HG02571 (cell line): ENCODE data around the gene POR.
A peak's percentile ranks its signal among the peaks of the same experiment; 100 is the strongest.
"Not testable (repeated sequence)": the region's sequence is repeated elsewhere in the genome, so short reads cannot be mapped to it uniquely, and the experiment has no call there.

ENCODE experiments used
- ATAC-seq: cut with Tn5 transposase; IDR thresholded peaks from one replicate; pipeline ENCODE4 v1.9.1; 2021; ENCODE audit warnings: mild to moderate bottlenecking, moderate library complexity; ENCODE audit not compliant: unreplicated experiment

POR gene

DNA sequence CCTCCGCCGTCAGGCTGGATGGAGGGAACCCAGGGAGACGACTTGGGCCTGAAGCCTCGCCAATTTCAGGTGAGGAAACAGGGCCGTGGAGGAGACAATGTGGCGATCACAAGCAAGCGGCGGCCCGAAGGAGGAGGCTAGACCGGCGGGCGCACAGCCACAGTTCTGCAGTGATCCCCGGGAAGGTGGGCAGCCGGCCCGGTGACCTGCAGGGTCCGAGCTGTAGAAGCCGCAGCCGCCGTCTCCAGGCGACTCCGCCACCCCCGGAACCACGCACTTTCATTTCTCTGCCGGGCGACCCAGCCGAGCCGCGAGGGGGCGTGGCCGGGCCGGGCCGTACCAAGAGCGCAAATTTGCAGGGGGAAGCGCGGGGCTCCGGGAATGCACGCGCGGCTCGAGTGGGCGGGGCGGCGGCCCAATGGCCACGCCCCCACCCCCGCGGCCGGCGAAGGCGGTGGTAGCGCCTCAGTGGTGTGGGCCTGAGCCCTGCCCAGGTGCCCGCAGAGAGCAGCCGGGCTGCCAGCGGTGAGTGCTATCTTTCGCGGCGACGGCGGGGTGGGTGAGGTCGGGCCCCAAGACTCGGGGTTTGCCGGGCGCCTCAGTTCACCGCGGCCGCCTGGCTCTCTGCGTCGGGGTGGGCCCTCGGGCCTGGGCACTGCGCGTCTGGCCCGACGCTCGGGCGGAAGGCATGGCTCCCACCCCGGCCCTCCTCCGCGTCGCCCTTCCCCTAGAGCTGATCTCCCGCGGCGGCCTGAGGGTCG, at the start of gene POR:
POR (plus strand) TSS at position 501 of the 761 bp plus-strand sequence. CDS start 38,847 bp downstream, outside the sequence.
- ATAC-seq = peak; percentile 86

DNA sequence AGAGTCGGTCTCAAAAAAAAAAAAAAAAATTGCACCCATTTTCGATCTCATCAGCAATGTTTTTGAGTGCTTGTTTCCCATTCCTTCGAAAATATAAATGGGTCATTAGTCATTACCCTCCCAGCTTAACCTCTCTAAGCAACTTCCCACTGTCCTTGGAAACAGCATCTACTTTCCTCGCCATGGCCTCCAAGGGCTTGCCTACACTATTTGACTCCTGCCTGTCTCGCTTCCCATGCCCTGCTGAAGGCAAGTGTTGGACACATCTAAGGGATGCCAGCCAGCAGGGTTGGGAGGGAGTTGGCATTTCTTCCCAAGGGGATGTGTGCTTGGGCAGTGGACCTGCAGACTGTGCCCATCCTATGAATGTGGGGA, 48.9 kb upstream of the POR start:
- ATAC-seq = no peak

- peak; percentile 61 for ATAC-seq
Measured at GRCh38 chr7:75866489-75867389, 48.2 kb upstream of the POR start.

GRCh38 chr7:75867390-75867717, 47.6 kb upstream of the POR start:
- ATAC-seq = no peak

GRCh38 chr7:75868153-75868552, 46.8 kb upstream of the POR start:
- no peak for ATAC-seq

DNA sequence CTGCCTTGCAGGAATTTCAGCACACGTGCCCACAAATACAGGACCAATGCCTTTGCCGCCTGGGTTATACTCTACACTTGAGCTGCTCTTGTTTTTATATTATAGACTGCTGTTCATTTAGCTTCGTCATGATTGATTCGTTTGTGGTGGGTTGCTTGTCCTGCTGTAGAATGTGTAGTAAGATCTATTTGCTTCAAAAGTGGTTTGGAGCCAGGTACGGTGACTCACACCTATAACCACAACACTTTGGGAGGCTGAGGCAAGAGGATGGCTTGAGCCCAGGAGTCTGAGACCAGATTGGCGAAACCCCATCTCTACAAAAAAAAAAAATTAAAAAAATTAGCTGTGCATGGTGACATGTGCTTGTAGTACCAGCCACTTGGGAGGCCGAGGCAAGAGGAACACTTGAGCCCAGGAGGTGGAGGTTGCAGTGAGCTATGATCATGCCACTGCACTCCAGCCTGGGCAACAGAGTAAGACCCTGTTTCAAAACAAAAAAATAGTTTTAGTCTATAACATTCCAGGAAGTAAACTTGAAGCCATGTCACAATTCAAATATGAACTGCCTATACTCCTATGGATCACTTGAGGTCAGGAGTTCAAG, 45.1 kb upstream of the POR start:
- no peak for ATAC-seq

DNA sequence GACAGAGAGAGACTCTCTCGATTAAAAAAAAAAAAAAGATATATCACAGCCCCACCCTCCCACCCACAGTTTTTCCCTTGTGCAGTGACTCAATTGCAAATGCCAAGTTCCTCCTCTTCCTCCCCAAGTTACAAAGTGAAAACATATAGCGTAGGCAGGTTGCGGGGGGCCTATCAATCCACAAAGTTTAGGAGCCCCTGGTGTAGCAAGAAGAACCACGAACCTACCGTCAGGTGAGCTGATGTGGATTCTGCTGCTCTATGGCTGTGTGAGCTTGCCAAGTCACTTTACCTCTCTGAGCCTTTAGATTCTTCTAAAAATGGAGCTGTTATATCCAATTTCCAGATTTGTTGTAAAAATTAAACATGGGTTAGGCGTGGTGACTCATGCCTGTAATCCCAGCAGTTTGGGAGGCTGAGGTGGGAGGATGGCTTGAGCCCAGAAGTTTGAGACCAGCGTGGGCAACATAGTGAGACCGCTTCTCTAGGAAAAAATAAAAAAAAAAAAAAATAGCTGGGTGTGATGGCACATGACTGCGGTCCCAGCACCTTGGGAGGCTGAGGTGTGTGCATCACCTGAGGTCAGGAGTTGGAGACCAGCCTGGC, 44.3 kb upstream of the POR start:
- no peak for ATAC-seq

GRCh38 chr7:75872073-75872782, 42.7 kb upstream of the POR start:
- ATAC-seq = no peak

- not testable (repeated sequence) for ATAC-seq
Measured at GRCh38 chr7:75874180-75874579, 40.8 kb upstream of the POR start.

DNA sequence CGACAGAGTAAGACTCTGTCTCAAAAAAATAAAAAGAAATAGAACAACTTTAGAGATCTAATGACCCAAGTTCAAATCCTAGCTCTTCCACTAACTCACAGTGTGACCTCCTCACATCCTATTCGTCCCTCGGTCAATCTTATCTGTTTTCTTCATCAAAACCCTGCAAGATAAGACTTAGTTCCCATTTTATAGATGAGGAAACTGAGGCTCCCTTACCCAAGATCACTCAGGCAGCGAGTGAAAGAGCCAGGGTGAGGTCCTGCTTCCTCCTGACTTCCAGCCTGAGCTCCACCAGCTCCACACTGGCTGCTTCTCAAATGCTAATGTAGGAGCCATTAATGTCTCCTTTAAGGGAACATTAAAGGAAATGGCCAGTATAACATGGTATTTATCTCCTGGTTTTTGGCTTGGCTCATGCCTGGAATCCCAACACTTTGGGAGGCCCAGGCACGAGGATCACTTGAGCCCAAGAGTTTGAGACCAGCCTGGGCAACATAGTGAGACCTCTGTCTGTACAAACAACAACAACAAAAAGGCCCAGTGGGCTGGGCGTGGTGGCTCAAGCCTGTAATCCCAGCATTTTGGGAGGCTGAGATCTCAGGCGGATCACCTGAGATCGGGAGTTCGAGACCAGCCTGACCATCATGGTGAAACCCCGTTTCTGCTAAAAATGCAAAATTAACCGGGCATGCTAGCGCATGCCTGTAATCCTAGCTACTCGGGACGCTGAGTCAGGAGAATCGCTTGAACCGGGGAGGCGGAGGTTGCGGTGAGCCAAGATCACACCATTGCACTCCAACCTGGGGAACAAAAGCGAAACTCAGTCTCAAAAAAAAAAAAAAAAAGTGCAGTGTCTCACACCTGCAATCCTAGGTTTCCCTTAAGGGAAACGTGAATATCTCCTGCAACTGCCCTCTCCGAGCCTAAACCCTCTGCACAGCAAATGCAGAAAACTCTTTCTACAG, 39.6 kb upstream of the POR start:
- ATAC-seq = no peak

GRCh38 chr7:75876126-75876881, 38.7 kb upstream of the POR start:
- ATAC-seq = no peak

DNA sequence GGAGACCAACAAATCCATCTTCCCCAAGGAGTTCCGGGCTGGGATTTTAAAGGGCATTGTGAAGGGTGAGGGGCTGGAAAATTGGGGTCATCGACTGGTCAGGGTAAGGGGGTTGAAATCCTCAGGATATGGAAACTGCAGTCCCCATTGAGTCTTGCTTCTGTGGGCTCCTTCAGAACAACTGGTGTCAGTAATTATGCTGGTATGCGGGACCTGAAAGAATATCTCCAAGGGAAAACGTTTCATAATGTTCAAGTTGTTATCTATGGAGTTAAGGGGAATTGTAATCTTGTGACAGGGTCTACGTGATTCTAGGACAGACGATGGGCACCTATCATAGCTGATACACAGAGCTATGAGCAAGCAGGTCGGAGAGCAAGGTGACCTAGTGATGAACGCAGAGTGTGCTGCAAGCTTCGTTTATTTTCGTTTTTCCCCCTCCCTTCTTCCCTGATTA, 36.6 kb upstream of the POR start:
- peak; percentile 34 for ATAC-seq

DNA sequence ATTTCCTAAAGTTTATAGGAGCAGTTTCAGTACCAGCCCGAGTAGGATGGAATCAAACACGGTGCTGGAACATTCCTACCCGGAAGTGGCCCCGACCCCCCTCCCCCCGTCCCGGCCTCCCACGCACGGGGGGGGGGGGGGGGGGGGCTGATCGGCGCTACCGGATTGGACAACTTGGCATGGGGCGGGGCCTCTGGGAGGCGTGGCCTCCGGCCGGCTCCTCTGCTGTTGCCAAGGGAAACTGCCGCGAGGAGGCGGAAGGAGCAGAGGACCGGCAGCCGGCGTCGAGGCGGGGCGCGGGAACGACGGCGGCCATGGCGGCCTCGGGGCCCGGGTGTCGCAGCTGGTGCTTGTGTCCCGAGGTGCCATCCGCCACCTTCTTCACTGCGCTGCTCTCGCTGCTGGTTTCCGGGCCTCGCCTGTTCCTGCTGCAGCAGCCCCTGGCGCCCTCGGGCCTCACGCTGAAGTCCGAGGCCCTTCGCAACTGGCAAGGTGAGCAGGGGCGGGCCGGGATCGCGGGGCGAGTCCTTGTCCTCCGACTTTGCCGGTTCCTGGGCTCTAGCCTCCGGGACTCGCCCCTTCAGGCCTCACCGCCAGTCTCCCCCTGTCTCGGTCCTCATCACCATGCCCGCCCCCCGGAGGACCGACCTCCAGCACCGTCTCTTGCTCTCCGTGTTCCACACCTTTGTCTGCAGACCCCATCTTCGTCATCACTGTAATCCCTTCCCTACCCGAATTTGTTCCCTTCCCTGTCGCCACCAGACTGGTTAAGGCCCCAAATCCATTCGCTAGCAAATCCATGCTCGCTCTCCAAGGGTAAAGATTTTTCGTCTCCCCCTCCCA, 36.0 kb upstream of the POR start, which contains the start of gene RHBDD2:
RHBDD2 (plus strand) TSS at position 266 of the 843 bp plus-strand sequence; CDS start at position 315, 49 bp downstream.
- peak; percentile 82 for ATAC-seq

DNA sequence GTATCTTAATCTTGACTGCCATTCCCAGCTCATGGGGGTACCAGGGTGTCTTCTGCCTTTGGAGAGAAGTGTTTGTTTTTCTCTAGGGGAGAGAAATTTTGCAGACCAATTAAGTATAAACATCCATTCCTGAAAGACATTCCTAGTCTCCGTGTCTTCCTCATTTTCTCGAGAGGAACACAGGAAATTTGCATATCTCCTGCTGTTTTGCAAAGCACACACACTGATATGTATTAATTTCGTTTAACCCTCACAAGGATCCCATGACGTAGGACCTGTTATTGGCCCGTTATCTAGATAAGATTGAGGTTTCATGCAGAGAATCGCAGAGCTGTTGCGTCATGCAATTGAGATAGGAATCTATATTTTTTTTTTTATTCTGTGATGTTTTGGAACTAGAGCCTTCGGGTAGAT, 35.2 kb upstream of the POR start:
- ATAC-seq = no peak

DNA sequence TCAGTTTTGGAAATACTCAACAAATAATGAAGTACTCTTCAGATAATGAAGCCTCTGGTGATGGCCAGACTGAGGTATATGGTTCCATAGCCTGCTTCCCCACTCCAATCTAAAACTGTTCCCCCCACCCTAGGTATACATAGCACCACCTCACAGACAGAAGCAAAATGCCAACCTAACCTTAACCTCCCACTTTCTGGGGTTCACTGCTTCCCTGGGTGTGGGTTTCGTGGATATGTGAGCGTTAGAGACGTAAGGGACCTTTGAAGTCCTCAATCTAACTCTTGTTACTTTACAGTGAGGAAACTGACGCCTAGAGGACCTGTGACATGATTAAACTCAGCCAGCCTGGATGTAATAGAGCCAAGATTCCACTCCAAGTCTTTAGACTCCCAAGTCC, 34.7 kb upstream of the POR start:
- no peak for ATAC-seq

- no peak for ATAC-seq
Measured at GRCh38 chr7:75881436-75882095, 33.4 kb upstream of the POR start.

- ATAC-seq = not testable (repeated sequence)
Measured at GRCh38 chr7:75883265-75883824, 31.6 kb upstream of the POR start.
